Hematopoietic multipotent progenitor cell treated with erythropoietin and hydrocortisone succinate and interleukin-3 and kit ligand, for 8 days (in vitro differentiated cells): ENCODE results near the gene COLEC12.

ENCODE experiments used
- DNase-seq: peaks from one replicate; pipeline ENCODE4 v3.0.0-alpha.2; 2015

The COLEC12 gene

DNA sequence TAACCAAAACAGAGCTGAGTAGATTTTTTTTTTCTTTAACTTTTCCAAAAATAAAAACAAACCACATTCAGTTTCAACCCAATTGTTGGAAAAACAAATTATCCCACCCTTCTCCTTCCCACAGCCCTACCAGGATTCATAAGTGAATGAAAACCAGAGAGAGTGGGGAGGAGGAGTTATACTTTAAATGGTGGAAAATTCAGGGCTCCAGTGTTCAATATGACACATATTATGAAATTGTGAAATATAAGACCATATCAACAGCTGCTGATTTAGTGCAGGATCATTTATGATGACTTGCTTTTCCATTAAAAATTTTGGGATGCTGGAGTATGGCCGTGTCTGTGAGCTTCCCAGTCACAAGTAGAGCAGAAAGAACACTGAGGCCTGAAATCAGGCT, 26.7 kb downstream of the COLEC12 start:
- no peak for DNase-seq

DNA sequence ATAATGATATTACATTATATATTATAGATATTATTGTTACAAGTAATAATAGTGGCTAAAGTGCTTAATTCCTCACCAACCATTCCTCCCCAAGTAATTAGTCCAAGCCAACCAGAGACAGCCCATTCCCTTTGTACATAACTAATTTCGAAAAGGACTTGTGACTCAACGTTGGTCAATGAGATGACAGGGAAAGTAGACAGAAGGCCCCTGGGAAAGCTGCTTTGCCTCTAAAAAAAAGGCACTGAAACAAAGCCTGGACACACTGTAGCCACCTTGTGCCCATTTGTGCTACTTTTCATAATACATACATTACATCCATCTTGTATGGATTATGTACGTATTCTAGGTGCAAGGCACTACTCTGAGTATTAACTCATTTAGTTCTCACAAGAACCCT, 28.8 kb downstream of the COLEC12 start:
- DNase-seq = no peak

DNA sequence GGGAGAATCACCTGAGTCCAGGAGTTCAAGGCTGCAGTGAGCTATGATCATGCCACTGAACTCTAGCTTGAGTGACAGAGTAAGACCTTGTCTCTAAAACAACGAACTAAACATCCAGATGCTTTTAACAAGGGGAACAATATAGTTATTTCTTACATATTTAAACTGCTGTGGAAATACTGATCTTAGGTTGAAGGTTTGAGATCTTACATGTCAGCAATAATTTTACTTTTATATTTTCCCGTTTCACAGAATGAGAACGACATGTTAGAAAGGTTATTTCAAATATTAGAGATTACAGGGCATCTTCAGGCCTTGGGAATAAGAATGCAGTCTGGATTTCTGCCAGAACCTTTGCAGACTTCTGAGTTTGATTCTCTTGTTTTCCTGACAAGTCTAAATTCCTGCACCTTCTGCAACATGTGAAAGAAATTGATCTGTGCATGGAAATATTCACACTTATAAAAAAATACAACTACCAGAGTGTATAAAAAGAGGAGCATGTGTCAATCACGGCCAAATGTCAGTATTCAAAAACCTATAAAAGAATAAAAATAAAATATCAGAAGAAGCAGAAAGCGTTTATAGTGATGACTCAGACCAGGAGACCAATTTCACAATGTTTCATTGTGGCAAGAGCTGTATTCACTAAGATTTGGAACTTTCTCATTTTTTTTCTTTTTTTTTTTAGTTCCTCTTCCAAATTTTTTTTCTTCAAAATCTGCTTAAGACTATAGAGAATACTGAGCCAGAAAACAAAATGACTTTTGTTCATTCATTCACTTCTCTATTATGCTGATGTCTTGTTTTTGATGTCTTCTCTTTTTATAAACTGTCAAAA, 29.6 kb downstream of the COLEC12 start:
- DNase-seq = no peak

DNA sequence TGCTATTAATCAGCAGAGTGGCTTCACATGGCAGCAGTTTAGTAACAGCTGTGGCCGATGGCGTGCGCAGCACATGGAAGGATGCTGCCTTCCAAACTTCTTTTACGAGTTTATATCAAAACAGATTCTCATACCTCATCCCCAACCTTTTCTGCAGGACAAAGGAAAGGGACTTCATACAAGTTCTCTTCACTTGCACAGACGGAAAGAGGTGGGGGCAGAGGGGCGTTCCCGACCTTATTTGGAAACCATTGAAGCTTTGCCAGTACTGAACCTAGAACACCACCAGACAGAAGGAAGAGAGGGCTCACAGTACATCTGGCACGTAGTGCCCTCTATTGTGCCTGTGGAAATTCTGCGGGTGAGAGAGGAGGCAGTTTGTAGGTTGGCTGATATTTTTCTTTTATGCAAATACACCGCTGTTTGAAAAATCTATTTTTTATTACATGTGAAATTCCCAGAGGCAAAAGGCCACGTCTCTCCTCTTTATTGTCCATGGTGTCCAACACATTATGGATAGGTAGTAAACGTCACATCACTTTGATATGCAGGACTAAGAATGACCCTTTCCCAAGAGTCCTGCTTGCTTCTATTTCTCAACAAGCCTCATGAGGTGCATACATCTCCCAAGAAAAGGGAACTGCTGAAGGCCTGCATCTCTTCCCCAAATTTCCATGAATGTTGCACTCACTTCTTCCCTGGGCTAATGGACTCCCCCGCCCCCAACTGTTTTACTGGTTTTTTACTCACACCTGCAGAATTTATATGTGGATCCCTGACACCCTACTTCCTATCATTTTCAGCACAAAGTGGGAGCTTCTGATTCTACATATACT, 31.3 kb downstream of the COLEC12 start:
- no peak for DNase-seq

GRCh38 chr18:463827-464541, 36.5 kb downstream of the COLEC12 start:
- DNase-seq = no peak

DNA sequence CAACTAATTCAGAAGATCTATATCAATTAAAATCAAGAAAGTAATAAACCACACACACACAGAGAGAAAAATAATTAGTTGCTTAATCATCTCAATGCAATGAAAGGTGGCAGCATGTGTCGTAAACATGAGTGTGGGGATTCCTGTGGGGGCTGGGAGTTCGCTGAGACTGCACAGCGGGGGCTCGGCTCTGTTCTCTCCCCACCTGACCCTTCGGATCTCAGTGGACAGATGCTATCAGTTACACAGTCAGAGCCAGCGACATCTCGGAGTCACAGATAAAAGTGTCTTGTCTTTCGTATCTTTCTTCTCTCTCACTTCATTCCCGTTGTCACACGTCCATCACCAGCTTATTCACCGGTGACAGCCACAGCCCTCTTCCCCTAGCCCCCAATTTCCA, 37.1 kb downstream of the COLEC12 start:
- DNase-seq = no peak

GRCh38 chr18:461762-462161, 38.7 kb downstream of the COLEC12 start:
- DNase-seq = no peak

- DNase-seq = no peak
Observed at GRCh38 chr18:460791-461190, 39.7 kb downstream of the COLEC12 start.

- DNase-seq = no peak
Observed at GRCh38 chr18:459814-460593, 40.5 kb downstream of the COLEC12 start.

DNA sequence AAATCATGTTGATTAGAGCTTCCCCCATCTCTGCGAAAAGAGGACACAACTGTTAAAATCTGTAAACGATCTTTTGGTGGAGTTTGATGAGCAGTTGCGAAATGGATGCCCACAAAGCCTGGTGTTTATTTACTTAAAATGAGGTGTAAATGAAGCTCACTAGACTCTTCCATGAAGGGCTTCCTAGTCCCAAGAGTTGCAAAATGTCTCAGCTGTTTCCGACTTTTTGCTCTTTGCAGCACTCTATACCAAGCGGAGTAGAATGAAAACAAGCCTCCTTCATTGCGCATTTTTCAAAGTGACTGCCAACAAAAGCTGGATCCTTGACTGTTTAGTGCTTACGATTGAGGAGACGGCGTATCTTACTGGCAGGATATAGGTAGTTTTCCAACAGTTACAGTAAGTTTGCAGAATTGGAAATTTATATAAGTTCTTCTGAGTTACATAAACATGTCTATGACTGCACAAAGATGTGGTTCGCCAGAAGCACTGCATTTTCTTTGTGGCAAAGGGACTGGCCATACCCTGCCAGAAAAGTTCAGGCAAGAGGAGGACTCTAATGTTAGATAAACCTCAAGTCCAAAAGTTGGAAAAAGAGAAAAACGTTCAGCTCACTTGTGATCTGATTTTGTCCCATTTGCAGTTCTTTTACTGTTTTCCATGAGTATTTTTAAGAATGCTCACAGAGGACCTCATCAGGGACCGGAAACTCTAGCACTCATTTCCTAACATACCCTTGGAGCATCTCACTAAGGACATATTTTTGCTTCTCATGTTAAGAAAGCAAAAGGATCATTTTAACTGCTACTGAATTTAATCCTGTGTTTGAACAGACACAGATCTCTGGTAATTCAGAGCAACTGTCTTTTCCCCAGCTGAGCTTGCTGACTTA, 42.7 kb downstream of the COLEC12 start:
- DNase-seq = no peak

- no peak for DNase-seq
Observed at GRCh38 chr18:457140-457519, 43.4 kb downstream of the COLEC12 start.

GRCh38 chr18:456361-457139, 44.0 kb downstream of the COLEC12 start:
- no peak for DNase-seq

DNA sequence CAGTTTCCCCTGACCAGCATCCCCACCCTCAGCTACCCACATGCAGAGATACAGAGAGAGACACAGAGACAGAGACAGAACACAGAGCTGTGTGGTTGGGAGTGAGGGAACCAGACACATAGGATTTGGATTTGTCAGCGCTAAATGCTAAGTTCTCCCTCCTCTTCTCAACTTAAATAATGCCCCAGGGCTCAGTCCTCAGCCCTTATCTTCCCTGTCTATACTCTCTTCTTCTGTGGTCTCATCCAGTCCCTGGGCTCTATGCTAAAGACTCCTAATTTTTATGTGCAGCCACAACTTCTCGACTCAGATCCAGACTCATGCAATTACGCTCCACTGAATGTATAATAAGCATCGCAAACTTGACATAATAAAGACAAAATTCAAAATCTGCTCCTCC, 47.1 kb downstream of the COLEC12 start:
- DNase-seq = no peak

- DNase-seq = no peak
Observed at GRCh38 chr18:452816-453215, 47.7 kb downstream of the COLEC12 start.

- DNase-seq = no peak
Observed at GRCh38 chr18:449374-449773, 51.1 kb downstream of the COLEC12 start.

- DNase-seq = no peak
Observed at GRCh38 chr18:448116-448790, 52.2 kb downstream of the COLEC12 start.

DNA sequence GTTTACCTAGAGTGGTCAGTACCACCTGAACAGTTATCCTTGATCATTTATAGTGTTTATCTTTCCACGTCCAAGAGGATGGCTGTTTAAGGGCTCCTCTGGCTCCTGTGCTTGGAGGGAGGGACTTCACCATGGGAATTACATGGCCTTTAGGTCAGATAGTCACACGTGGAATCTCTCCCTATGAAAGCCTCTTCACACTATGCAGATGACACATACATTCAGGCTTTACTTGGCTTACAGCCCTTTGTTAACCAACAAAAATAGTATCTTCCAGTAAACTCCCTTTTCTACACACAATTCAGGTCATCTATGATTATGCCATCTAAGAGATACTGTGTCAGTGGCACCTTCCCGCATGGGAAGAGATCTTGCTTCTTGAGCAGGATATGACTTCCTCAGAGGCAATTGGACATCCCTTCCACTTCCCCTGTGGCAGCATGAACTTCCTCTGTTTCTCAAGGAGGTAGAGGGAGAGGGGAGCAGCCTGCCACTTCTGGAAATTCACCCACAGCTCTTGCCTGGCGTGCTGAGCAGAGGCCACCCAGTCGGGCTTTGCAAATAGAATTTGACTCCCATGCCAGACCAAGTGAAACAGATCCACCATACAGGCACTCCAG, 53.5 kb downstream of the COLEC12 start:
- no peak for DNase-seq

DNA sequence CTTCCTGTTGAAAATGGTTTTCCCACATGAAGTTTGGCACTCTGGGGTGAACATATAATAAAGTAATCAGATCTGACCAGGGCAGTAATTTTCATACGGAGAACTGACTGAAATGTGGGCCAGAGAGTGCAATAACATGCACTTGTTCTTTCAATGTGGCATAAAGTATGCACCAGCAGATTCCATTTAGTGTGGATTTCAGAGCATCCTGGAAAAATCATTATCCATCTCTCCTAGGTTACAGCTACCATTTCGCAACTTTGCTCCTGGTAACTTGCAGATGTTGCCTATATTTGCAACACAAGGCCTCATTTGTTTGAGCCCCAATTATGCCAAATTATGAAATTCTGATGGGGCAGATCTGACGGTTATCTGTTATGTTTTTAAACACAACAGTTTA, 55.4 kb downstream of the COLEC12 start:
- no peak for DNase-seq

- no peak for DNase-seq
Observed at GRCh38 chr18:438571-438970, 61.9 kb downstream of the COLEC12 start.

DNA sequence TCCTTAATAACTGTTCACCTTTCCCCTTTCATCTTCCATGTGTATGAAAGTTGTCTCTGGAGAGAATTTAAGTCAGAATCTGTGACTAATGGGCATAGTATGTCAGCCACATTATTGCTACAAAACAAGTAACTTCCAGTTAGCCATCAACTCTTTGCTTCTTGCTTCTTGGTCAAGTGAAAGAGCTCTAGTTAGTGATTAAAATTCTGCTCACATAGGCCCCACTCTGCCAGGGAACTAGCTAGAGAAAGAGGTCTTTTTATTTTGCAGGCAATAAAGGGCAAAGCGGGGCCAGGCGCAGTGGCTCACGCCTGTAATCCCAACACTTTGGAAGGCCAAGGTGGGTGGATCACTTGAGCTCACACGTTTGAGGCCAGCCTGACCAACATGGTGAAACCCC, 64.6 kb downstream of the COLEC12 start:
- no peak for DNase-seq
